Mesothelial cell of epicardium (in vitro differentiated cells): ENCODE results near the gene GOLPH3. TPM values are rescaled to one million over a fixed set of nuclear protein-coding genes. Genes with fewer than 3 reads are reported as not detected.

Experiments
- DNase-seq, 2 experiments: peaks; one replicate each; pipeline ENCODE4 v3.0.0; 2021; ENCODE audit warnings: low spot score in 2 of 2; ENCODE audit not compliant: unreplicated experiment in 2 of 2
- H3K27ac Mint-ChIP-seq: 2 replicates; pipeline ENCODE4 v1.8.0; 2021; ENCODE audit warnings: mixed read lengths
- H3K27me3 Mint-ChIP-seq: 2 replicates; pipeline ENCODE4 v1.8.0; 2021; ENCODE audit warnings: low read depth, mixed read lengths
- H3K36me3 Mint-ChIP-seq: 2 replicates; pipeline ENCODE4 v1.8.0; 2021; ENCODE audit warnings: mixed read lengths
- H3K4me1 Mint-ChIP-seq: 2 replicates; pipeline ENCODE4 v1.8.0; 2021; ENCODE audit warnings: mixed read lengths
- H3K4me3 Mint-ChIP-seq: 2 replicates; pipeline ENCODE4 v1.8.0; 2021; ENCODE audit warnings: mild to moderate bottlenecking, moderate library complexity, mixed read lengths
- H3K9me3 Mint-ChIP-seq: 2 replicates; pipeline ENCODE4 v1.8.0; 2021; ENCODE audit warnings: mixed read lengths
- CTCF ChIP-seq: fragments of 200-600 bp; sonication (generic); IDR thresholded peaks from one replicate; pipeline ENCODE4 v1.5.0; 2021; ENCODE audit warnings: antibody characterized with exemption; ENCODE audit not compliant: unreplicated experiment
- total RNA-seq: library from RNA; stranded (reverse); gene quantifications from 3 replicates; pipeline ENCODE4 v1.2.1, GENCODE V29; 2021

GOLPH3 gene
- total RNA-seq, 1 donor from 2014 or later, result 73.7 TPM

GRCh38 chr5:32143617-32144377, 30.3 kb downstream of the GOLPH3 start:
- H3K27me3 Mint-ChIP-seq, result no peaks in the 10 kb centered on the region
- peak overlapping the region; percentile 80 for H3K27ac Mint-ChIP-seq
- DNase-seq, result no peak
- no peaks in the 10 kb centered on the region for H3K9me3 Mint-ChIP-seq
- H3K4me1 Mint-ChIP-seq, result peaks cover 33% of the 10 kb centered on the region
- no peak for TF ChIP-seq CTCF
- H3K4me3 Mint-ChIP-seq, result no peak overlapping the region
- H3K36me3 Mint-ChIP-seq, result peaks cover 24% of the 10 kb centered on the region

- Mint-ChIP-seq H3K4me3 (no peak overlapping the region), H3K36me3 (peaks cover 29% of the 10 kb centered on the region), H3K9me3 (no peaks in the 10 kb centered on the region), H3K27ac (peak overlapping the region; percentile 65), H3K27me3 (no peaks in the 10 kb centered on the region), H3K4me1 (peaks cover 8% of the 10 kb centered on the region)
- DNase-seq, result no peak
- TF ChIP-seq CTCF, result no peak
These were observed 35.2 kb downstream of the GOLPH3 start for GRCh38 chr5:32138839-32139493.

- no peak for TF ChIP-seq CTCF
- Mint-ChIP-seq H3K27me3 (no peaks in the 10 kb centered on the region), H3K4me3 (no peak overlapping the region), H3K36me3 (peaks cover 21% of the 10 kb centered on the region), H3K9me3 (no peaks in the 10 kb centered on the region), H3K27ac (no peak overlapping the region), H3K4me1 (peaks cover 8% of the 10 kb centered on the region)
- no peak for DNase-seq
These were observed 37.8 kb downstream of the GOLPH3 start for GRCh38 chr5:32136342-32136741.

- no peak for DNase-seq
- Mint-ChIP-seq H3K27ac (no peak overlapping the region), H3K27me3 (no peaks in the 10 kb centered on the region), H3K4me3 (no peak overlapping the region), H3K36me3 (peaks cover 15% of the 10 kb centered on the region), H3K9me3 (no peaks in the 10 kb centered on the region), H3K4me1 (peaks cover 15% of the 10 kb centered on the region)
- TF ChIP-seq CTCF, result no peak
These were observed 39.0 kb downstream of the GOLPH3 start for GRCh38 chr5:32135086-32135485.

- peaks cover 14% of the 10 kb centered on the region for H3K4me1 Mint-ChIP-seq
- no peaks in the 10 kb centered on the region for H3K27me3 Mint-ChIP-seq
- H3K36me3 Mint-ChIP-seq, result peaks cover 13% of the 10 kb centered on the region
- no peak for TF ChIP-seq CTCF
- no peak for DNase-seq
- peak overlapping the region; percentile 50 for H3K27ac Mint-ChIP-seq
- no peaks in the 10 kb centered on the region for H3K9me3 Mint-ChIP-seq
- H3K4me3 Mint-ChIP-seq, result no peak overlapping the region
These were observed 41.4 kb downstream of the GOLPH3 start for GRCh38 chr5:32132757-32133156.
